C4-2B (cell line): Measurements from ENCODE around the gene MYH15.

Experiments used
- H3K27ac ChIP-seq: fragments of 450-650 bp; 2 replicates; pipeline ENCODE4 v1.5.1; 2017
- ZFX ChIP-seq: fragments of 450-650 bp; IDR thresholded peaks from 2 replicates; pipeline ENCODE4 v1.6.1; 2017
- TF ChIP-seq, protein P1 (sequence below): fragments of 450-650 bp; conservative IDR thresholded peaks from 2 replicates; pipeline ENCODE4 v1.5.1; 2017; ENCODE audit warnings: mild to moderate bottlenecking

Gene MYH15

DNA sequence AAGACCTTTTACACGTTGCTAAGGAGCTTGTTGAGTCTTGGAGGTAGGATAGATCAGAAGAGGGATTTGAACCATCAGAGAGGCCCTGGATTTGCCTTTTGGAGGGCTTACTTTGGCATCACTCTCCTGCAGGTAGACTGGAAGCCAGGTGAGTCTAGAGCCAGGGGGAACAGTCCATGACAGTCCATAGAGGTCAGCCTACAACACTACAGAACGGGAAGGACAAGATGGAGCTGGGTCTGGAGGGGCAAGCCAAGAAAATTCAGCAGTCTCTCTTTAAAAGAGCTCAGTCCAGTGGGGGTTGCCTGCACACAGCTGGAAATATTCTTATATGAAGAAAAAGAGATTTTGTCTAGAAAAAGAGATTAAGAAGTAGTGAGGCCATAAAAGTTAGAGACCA, 153.4 kb downstream of the MYH15 start:
- TF ChIP-seq, protein P1, sequence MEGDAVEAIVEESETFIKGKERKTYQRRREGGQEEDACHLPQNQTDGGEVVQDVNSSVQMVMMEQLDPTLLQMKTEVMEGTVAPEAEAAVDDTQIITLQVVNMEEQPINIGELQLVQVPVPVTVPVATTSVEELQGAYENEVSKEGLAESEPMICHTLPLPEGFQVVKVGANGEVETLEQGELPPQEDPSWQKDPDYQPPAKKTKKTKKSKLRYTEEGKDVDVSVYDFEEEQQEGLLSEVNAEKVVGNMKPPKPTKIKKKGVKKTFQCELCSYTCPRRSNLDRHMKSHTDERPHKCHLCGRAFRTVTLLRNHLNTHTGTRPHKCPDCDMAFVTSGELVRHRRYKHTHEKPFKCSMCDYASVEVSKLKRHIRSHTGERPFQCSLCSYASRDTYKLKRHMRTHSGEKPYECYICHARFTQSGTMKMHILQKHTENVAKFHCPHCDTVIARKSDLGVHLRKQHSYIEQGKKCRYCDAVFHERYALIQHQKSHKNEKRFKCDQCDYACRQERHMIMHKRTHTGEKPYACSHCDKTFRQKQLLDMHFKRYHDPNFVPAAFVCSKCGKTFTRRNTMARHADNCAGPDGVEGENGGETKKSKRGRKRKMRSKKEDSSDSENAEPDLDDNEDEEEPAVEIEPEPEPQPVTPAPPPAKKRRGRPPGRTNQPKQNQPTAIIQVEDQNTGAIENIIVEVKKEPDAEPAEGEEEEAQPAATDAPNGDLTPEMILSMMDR: no peak
- TF ChIP-seq ZFX: no peak
- H3K27ac ChIP-seq: no peak overlapping the region

DNA sequence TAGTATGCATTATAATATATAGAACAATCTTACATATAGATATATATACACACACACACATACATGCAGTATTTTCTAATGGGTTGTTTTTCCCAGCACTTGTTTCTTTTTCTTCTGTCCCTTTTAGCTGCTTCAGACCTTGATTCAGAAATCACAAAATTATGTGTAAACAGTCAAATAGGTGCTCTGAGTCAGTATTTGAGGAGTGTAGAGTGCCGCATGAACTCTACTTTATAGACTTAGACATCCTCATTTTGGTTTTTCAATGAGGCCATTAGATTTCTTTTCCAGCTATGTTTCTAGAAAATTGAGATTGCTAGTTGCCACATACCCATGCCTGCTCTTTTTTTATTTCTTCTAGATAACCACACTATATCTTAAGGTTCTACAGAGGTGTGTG, 155.8 kb downstream of the MYH15 start:
- H3K27ac ChIP-seq: no peak overlapping the region
- no peak for TF ChIP-seq ZFX

DNA sequence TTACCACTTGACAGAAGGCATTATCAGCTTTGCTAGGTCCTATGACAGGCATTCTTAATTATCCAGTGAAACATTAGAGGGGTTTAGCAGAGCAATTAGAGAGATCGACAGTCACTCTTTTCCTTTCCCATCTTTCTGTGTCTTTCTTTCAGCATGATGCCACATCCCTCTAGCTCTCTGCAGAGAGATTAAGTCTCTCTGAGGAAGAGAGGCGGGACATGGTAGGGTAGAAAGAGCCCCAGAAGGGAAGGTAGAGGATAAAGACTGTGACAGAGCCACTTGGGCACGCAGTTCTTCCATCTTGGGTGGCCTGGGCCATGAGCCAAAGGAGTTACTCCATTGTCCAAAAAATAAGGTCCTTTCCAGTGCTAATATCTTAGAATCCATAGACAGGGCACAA, 158.2 kb downstream of the MYH15 start:
- TF ChIP-seq ZFX: no peak
- TF ChIP-seq, protein P1: no peak
- no peak overlapping the region for H3K27ac ChIP-seq

DNA sequence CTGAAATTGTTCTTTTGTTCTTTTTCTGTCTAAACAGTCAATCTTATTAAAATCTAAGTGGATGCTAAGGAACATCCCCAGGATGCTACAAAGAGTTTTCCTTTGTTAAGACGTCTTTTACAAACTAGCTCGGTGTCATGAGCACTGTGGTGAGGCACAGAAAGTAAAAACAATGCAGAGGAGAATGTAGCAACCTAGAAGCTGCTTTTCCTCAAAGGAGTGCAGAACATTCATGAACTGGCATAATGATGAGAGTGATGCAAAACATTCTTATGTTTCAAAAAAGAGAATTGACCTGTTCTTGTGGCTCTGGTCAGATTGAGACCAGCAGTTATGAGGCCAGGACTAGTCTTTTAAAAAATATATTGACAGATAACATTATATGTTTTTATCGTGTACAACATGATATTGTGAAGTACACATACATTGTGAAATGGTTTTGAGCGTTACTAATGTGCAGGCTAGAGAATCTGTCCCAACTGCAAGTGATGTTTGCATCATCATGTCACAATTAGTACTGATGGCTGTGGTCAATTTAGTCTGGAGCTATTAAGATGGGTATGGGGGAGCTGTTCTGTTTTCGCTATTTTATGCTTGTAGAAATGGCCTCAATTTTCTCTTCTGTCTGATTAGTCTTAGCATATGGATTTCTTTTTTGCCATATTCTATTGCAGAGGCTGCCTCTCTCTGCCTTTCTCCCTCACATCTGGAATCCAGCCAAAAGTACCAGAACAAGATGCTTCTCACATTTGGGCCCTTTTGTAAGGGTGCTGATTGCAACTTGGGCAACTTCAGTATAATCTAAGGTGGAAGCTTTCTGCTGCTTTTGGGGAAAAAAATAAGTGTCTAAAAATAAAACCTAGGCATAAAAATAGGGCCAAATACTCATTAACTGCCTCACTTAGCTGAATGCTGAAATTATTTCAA, 163.8 kb downstream of the MYH15 start:
- H3K27ac ChIP-seq: no peak overlapping the region

DNA sequence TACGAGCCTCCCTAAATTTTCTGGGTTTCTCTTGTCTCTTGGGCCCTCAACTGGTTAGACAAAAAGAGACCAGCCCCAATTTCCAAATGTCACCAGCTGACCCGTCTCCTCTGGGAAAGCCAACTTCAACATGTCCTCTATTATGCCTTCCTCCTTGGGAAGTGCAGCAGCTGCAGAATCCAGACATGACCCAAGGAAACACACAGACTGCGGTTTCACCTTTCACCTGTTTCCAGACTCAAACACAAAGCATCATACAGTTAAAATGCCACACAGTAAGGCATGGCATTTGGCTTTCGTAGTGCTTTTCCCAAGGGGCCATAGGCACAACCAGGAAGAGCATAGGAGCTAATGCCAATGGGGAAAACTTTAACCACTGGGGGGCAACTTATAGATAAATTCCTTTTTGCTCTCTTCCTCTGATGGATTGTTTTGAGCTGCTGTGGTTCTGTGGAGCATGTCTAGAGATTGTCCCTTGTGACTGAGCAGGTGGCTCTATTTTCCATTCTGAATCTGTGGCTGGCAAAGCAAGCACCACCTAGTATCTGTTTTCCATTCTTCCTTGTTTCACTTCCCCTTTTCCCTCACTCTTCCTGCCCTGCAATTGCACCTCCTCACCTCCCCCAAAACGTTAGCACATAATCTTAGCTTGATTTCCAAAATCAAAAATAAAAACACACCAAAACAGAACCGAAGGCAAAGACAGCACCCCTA, 164.7 kb downstream of the MYH15 start:
- H3K27ac ChIP-seq: no peak overlapping the region
- TF ChIP-seq, protein P1: no peak
- no peak for TF ChIP-seq ZFX

More for the DNA sequence above, 163.8 kb downstream of the MYH15 start:
- TF ChIP-seq, protein P1: no peak
- TF ChIP-seq ZFX: no peak

DNA sequence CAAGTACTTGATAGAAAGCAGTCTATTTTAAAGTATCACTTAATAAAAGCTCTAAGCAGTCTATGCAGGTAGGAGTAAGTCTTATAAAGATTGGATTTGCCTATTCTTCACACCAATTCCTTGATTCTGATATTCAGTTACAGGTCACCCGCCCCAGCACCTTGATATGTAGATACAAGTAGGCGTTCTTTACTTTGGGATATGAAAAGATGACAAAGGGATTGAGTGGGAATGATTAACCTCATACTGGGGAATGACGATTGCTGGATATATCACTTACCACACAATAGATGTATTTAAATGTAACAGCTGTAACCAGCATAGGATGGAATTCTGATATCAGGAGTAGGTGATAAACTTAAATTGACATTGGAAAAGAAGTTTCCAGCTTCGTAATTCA, 166.9 kb downstream of the MYH15 start:
- no peak overlapping the region for H3K27ac ChIP-seq
- TF ChIP-seq, protein P1: no peak
- TF ChIP-seq ZFX: no peak

DNA sequence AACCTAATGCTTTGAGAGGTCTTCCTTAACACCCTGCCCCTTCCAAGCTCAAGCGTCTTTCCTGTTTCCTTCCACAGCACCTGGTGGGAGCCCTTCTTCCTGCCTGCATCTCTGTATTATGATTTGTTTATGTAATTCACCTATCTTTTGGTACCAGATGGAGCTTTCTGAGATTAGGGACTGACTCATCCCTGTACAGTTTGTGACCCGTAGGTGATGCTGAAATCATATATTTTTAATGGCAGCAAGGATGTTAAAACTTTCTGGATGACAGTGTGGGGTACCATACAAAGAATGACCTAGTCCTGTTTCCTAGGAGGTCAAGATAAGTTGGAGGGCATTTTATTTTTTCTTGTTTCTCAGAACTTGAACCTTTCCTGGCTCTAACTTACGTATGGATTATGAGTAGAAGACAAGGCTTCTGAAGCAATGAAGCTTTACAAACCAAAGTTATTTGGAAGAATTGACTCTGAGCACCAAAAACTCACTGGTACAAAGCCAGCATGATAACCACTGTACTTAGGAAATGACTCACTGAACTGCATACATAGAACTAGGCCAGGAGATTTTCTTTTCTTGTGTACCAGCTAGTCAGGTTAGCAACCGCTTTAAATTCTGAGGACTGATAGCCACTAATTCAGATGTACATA, 167.4 kb downstream of the MYH15 start:
- TF ChIP-seq ZFX: no peak
- TF ChIP-seq, protein P1: no peak
- H3K27ac ChIP-seq: no peak overlapping the region
